Urothelium cell line (cell line): ENCODE results near the gene HOXC5.

Experiments
- DNase-seq: peaks from one replicate; pipeline ENCODE4 v3.0.0; 2011; ENCODE audit warnings: low spot score, mixed read lengths
- FAIRE-seq: peaks from 2 replicates; lab custom pipeline; 2011; peaks lifted over from hg19 to GRCh38; lab: Jason Lieb, UNC

The HOXC5 gene

DNA sequence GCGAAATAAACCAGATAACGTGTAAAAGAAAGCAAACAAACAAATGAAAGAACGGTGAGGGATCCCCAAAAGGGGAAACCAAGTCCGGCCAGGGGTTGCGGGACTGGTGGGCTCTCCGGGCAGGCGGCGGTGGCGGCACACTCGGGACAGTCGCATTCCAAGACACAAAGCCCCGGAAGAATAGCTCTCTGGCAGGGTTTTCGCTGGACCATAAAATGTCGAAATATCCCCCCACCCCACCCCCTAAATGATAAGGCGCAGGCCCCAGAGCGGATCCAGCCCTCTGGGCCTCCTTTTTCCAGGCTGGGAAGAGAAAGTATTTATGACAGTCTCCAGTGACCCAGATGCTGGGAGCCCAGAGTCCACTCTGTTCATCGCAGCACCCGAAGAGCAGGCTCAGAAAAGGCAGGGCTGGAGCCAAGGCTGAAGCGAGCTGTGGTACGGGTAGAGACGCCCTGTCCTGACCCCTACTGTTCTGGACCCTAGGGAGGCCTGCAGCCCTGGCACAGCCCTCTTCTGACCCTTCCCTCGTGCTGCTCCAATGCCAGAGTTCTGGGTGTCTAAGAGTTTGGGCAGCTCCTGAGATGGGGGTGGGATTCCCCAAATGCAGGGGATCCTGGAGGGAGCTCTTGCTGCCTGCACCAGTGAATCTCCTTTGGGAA, 26.2 kb upstream of the HOXC5 start:
- DNase-seq (no peak), FAIRE-seq (no peak)

GRCh38 chr12:54007538-54008259, 25.2 kb upstream of the HOXC5 start:
- no peak for DNase-seq
- no peak for FAIRE-seq

DNA sequence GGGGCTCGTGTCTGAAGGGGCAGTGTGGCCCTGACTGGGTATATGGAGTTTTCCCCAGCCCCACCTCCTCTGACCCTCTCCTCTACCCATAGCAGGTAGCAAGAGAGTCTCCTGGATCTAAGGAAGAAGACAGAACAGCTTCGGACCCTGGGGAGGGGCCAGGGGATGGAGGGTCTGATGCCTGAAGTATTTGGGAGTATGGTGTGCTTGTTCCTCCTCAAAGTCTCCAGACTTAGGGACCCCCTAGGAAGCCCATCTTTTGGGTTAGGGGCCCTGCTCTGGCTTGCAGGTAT, 24.6 kb upstream of the HOXC5 start:
- DNase-seq (no peak), FAIRE-seq (no peak)

GRCh38 chr12:54009171-54010052, 23.4 kb upstream of the HOXC5 start:
- peak; percentile 42 for DNase-seq
- no peak for FAIRE-seq

- no peak for DNase-seq
- FAIRE-seq, result no peak
These were observed 22.5 kb upstream of the HOXC5 start for GRCh38 chr12:54010053-54010971.

- DNase-seq (no peak), FAIRE-seq (no peak)
These were observed 21.7 kb upstream of the HOXC5 start for GRCh38 chr12:54010972-54011664.

DNA sequence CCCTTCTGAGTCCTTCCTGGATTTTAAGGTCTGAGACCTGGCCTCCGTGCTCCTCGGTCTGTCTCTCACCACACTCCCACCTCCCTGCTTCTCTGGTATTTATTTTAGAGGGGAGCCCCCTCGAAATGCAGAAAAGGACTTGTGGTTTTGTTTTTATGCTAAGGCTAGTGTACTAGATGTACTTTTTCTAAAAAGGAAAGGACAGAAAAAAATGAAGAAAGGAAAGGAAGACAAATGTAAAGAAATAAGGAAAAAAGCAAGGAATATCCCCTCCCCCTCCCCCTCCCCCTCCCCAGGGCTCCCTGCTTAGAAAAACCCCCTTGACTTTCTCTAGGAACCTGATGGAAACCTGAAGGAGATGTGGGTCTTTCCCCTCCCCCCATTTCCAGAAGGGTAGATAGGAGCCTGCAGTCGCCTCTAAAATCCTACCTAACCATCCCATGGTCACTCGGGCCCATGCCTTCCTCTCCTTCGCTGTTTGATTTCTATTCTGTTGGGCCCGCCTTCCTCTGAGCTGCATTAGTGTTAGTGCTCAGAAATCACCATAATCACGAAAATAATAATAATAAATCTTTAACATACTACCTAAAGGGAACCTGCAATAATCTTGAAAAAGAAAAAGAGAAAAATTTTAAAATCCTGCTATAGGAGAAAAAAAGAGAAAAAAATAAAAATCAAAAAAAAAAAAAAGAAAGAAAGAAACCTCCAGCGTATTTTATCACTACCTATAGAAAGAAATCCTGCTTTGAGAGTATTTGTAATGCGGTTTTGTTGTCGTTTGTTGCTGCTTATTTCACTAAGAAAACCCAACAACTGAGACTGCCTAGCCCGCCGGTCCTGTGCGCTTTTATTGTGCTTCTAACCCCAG, 21.0 kb upstream of the HOXC5 start:
- no peak for DNase-seq
- no peak for FAIRE-seq

DNA sequence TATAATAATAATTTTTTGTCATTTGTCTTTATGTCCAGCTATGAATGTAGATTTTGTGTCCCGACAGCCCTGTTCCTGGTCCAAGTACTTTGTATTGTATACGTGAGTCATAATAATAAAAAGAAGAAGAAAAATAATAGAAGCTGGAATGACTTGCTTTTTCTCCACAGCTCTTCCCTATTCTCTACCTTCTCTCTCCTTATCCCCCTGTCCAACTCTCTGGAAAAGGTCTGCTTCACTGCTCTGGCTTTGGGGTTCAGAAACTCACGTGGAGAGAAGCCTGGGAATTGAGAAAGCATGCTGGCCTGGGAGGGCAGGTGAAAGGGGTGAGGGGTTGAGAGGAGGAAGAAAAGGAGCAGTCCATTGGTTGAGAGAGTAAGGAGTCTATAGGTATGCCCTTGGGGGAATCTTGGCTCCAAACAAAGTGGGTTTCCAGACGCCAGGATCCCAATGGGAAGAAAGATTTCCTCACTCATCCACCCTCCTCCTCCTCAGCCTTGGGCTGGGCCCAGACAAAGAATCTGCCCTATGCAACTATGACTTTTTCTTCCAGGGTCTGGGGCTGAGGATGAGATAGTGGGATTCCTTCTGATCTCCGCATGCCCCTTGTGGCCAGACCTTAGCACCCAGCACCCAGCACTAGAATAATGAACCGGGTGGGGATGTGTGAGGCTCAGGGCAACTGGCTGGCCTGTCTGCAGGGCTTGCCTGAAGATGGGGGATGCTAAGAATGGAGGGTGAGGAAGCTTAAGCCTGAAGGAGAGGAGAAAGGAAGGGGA, 20.0 kb upstream of the HOXC5 start:
- FAIRE-seq (no peak), DNase-seq (no peak)

GRCh38 chr12:54014377-54015017, 18.4 kb upstream of the HOXC5 start:
- FAIRE-seq (no peak), DNase-seq (no peak)

GRCh38 chr12:54015018-54015931, 17.6 kb upstream of the HOXC5 start:
- DNase-seq (no peak), FAIRE-seq (no peak)

GRCh38 chr12:54016051-54016450, 16.8 kb upstream of the HOXC5 start:
- no peak for FAIRE-seq
- no peak for DNase-seq

DNA sequence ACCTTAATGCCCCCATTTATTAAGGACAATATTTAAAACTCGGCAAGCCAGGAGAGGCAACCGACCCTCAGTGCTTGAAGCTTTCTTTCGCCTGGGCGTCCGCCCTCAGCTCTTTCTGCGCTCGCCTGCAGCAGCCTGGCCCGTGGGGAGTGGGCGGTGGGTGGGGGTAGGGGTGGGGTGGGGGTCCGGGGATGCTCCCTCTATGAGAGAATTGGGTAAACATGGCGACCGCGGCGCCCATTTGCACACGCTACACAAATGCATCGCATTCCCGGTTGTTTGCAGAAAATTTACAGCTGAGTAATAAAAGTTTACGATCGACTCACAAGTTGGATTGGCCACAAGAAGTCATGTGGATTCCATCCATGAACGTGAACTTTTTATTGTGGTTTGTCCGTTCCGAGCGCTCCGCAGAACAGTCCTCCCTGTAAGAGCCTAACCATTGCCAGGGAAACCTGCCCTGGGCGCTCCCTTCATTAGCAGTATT, 16.3 kb upstream of the HOXC5 start:
- peak; percentile 60 for DNase-seq
- FAIRE-seq, result no peak

DNA sequence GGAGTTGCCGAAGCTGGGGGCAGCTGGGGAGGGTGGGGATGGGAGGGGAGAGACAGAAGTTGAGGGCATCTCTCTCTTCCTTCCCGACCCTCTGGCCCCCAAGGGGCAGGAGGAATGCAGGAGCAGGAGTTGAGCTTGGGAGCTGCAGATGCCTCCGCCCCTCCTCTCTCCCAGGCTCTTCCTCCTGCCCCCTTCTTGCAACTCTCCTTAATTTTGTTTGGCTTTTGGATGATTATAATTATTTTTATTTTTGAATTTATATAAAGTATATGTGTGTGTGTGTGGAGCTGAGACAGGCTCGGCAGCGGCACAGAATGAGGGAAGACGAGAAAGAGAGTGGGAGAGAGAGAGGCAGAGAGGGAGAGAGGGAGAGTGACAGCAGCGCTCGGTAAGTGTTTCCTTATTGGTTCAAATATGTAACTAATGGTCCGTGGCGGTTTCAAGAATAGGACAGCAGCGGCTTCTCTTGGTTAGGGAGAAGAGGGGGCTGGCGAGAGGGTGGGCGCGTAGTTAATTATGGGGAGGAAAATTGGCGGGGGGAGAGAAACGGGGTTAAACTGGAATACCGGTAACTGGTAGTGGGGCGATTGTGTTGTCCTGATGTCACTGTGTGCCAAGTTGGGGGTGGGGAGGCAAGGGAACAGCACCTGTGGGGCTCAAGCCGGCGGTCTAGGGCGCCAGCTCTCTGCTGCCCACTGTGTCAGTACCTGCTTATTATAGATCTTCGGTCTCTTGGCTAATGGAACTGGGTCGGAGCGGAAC, 15.6 kb upstream of the HOXC5 start:
- DNase-seq (peak; percentile 67), FAIRE-seq (no peak)

- peak; percentile 92 for FAIRE-seq
- peak; percentile 98 for DNase-seq
These were observed 14.9 kb upstream of the HOXC5 start for GRCh38 chr12:54017878-54018467.

- peak; percentile 76 for DNase-seq
These were observed 14.3 kb upstream of the HOXC5 start for GRCh38 chr12:54018468-54018984.

More at GRCh38 chr12:54018468-54018984, 14.3 kb upstream of the HOXC5 start:
- no peak for FAIRE-seq
